HG03520 (cell line): ENCODE data around the gene LHPP.
"Not testable (repeated sequence)": the region's sequence is repeated elsewhere in the genome, so short reads cannot be mapped to it uniquely, and the experiment has no call there.

Experiments
- ATAC-seq: cut with Tn5 transposase; IDR thresholded peaks from one replicate; pipeline ENCODE4 v1.9.1; 2021; ENCODE audit warnings: mild to moderate bottlenecking, moderate library complexity; ENCODE audit not compliant: unreplicated experiment

LHPP gene

DNA sequence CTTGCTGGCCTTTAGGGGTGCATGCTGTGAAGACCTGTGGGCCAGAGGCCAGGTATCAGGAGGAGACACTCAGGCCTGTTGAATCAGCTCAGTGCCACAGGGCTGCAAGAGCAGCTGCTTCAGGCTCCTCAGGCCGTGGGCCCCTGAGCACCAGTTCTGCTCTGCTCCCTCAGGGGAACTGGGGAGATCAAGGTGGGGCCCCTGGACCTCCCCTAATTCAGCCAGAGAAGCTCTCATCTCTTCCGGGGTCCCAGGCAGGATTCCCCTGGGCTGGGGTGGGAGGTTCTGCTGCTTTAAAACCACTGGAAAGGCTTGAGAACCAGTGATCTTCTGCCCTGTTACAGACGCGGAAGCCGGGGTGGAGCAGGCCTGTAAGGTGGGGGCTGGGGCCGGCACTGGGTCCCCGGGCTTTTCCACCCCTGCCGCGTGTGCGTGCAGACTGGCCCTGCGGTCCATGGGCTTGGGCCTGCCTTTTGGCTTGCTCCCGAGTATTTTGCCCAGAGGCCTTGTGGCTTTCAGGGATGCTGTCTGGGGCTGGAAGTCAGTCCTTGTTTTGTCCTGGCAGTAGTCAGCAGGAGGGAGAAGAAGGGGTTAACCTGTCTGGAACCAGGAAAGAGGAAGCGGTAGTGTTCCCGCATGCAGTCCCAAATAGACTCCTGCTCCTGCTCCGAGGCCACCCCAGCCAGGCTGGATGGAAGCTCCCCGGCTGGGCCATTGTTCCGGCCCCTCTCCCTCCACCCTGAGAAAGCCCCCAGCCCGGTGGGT is 74.3 kb downstream of the LHPP start:
- no peak for ATAC-seq

DNA sequence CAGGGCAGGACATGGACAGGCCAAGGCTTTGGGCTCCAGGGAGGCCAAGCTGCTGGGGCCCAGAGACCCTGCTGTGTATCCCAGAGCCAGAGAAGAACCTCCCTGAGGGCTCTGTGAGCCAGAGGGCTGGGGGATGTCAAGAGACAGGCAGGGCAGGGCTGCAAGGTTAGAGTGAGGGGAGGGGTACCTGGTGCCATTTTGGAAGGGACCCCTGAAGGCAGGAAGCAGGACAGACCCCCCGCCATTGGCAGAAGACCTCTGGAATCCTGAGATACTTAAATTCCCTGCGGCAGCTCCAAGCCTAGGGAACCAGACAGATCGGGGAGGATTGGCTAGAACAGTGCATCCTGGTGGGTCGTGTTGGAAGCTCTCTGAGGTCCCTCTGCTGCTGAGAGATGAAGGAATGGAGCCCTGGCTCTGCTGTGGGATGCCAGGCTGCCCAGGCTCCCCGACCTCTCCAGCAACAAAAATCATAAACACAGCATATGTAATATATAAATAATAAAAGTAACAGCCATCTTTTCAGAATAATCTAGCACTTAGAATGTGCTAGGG is 75.0 kb downstream of the LHPP start:
- no peak for ATAC-seq

GRCh38 chr10:124537166-124537725 is 75.6 kb downstream of the LHPP start:
- no peak for ATAC-seq

- ATAC-seq = no peak
Measured at GRCh38 chr10:124537891-124538290, 76.3 kb downstream of the LHPP start.

DNA sequence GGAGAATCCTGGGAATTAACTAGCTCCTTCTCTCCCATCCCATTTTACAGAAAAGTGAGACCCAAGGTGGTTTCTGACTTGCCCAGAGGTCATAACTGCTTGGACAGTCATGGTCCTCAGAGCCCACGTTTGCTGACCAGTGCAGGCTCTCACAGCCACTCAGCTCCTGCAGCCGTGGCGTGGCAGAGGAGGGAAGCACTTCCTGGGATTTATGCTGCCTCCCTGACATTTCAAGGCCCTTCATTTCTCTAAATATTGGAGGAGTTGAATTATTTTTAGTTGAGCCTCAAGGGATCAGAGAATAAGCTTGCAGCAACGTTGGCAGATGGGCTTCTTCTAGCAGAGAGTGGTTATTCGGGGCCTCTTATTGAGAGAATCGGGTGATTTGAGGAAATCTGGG is 77.1 kb downstream of the LHPP start:
- ATAC-seq = no peak

GRCh38 chr10:124539935-124540641 is 78.5 kb downstream of the LHPP start:
- ATAC-seq = no peak

DNA sequence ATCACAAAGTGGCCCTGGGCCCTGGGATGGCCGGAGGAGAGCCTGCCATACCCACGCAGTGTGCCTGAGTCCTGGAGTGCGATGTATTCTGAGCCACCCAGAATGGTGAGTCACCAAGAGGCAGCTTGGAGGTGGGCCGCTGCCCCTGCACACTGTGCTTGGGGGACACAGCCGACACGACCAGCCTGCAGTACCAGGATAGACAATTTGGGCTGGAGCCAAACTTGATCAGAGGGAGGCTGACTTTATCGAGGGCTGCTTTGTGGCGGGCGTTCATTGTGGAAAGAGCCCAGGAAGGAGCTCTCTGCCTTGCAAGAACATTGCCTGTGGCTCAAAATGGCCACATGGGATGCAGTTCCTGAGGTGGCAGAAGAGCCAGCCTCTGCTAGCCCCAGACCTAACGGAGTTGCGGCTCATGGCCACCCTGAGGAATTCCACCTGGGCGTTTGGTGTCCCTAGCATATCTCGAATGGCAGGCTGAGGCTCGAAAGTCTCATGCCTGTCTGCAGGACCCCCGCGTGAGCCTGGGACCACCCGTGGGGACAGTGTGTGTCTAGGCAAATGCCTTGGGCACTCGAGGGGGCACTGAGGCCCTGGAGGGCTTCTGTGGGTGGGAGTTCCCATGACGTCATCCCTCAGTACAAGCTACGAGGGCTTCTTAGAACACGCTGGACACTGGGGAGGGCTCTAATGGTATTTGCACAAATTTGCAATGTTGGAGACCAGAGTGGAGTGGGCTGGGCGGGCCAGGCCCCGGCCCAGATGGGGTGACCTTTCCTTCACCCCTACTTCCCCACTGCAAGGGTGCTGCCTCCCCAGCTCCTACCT is 79.7 kb downstream of the LHPP start:
- ATAC-seq = no peak

- no peak for ATAC-seq
Measured at GRCh38 chr10:124542336-124542735, 80.7 kb downstream of the LHPP start.

DNA sequence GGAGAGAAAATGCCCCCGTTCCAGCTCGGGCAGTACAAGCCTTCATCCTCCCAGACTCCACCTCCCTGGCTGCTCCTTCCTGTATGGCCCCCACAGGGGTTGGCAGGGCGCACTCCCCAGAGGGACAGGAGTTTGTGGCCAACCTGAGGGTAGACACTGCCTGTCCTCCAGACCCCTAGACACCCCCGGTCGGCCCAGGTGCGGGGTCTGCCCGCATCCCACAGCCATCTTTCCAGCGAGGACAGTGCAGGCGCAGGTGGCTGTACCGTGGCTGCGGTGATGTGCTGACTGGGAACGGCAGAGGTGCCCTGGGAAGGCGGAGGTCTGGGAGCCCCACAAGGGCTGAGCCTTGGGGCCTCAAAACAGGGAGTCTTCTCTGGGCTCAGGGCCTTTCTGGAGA is 81.5 kb downstream of the LHPP start:
- no peak for ATAC-seq

- ATAC-seq = no peak
Measured at GRCh38 chr10:124543971-124544370, 82.3 kb downstream of the LHPP start.

GRCh38 chr10:124544711-124545110 is 83.1 kb downstream of the LHPP start:
- ATAC-seq = no peak

GRCh38 chr10:124545351-124546054 is 83.9 kb downstream of the LHPP start:
- no peak for ATAC-seq

GRCh38 chr10:124546055-124546369 is 84.4 kb downstream of the LHPP start:
- no peak for ATAC-seq

DNA sequence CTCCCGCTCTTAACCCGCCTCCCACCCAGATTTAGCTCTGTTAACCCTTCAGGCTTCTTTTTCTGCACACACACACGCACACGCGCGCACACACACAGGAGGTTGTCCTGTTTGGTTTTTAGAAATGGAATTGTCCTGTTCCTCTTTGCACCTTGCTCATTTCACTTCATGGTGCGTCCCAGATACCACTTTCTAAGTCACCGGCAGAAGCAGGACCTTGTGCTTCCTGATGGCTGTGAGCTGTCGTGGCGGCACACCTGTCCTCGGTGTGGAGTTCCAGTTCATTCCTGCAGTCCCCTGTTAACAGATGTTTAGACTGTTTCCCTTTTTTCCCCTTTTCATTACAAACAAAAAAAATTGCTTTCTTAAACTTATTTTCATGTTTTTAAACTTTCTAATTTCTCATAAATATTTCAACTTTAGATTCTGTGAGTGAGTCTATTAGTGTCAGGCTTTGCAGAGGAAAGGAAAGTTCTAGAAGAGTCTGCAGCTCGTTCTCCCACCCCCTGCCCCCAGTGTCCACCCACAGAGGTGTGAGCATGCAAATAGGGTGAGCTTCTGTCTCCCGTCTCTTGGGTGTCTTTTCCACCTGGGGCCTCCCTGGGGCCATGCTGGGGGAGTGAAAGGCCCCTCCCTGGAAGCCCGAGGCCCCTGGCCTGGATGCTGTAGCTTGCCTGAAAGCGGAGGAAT is 85.5 kb downstream of the LHPP start:
- ATAC-seq = no peak

DNA sequence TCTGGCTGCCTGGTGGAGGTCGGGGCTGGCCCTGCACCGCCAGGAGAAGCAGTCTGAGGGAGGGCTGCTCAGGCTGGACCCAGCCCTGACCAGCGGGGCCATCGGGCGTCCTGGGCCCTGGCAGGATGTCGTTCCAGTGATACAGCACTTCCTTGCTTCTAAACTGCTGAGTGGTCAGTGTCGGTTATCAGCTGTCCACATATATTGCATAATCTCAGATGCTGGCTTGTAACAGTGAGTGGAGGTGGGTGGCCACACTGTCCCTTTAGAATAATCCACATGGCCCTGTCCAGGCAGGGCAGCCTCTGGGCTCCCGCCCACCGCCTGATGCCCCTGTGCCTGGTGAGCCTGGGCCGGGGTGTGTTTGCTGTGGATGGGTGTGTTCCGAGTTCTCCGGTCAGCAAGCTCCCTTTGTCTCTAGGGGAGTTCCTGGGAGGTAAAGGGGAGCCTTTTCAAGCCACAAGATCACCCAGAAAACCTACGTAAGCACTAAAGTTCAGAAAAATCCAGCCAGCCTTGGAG is 86.1 kb downstream of the LHPP start:
- no peak for ATAC-seq

DNA sequence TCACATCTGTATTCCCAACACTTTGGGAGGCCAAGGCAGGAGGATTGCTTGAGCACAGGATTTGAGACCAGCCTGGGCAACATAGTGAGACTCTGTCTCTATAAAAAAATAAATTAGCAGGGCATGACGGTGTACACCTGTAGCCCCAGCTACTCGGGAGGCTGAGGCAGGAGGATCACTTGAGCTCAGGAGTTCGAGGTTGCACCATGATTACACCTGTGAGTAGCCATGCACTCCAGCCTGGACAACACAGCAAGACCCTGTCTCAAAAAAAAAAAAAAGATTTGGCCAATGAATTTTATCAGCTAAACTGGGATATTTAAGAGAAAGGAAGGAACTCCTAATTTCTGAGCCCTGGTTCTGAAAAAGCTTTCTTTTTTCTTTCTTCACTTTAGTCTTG is 87.5 kb downstream of the LHPP start:
- not testable (repeated sequence) for ATAC-seq

- no peak for ATAC-seq
Measured at GRCh38 chr10:124550293-124551034, 88.8 kb downstream of the LHPP start.

DNA sequence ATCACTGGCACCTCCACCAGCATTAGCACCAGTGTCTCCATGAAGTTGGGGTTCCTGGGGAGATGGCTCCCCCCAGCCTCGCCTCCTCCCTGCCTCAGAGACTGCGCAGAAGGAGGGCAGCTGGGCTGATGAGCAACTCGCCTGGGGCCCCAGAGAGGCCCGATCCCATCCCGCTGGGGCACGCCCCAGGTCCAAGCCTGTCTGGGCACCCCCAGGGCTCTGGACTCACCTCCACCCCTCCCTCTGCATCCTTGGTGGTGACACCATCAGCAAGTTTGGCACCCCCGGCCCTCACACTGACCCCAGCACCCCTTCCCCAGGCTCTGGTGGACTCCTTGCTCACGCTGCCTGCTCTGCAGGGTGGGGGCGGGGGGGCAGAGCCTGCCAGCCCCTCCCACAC is 89.5 kb downstream of the LHPP start:
- ATAC-seq = no peak

DNA sequence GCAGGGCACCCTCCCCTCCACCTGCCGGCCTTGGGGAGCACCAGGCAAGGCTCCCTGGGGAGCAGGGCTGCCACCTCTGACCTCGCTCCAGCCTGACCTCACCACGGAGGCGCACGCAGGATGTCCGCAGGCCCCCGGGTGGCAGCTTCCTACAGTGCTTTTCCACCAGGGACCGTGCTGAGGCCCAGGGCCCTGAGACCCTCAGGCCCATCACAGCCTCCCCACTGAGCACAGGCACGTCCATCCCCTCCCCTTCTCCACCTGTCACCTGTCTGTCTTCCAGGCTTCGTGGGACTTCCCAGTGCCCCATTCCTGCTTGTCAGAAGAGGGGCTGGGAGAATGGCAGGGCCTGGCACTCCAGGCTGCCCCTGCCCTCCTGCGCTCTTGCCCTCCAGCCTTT is 90.1 kb downstream of the LHPP start:
- ATAC-seq = no peak
